GM23338 (cell line): ENCODE data around the gene STK36. TPM values are rescaled to one million over a fixed set of nuclear protein-coding genes. Genes with fewer than 3 reads are reported as not detected.
A peak's percentile ranks its signal among the peaks of the same experiment; 100 is the strongest.

ENCODE experiments used
- ATAC-seq: fragments of 200-7000 bp; cut with Tn5 transposase; 3 replicates; pipeline ENCODE4 v1.9.1; 2020
- DNase-seq: peaks from one replicate; pipeline ENCODE4 v3.0.0-alpha.2; 2015; ENCODE audit warnings: low spot score
- H2AFZ ChIP-seq: fragments of 200-600 bp; sonication (generic); 2 replicates; pipeline ENCODE4 v1.8.0; 2016; ENCODE audit warnings: antibody characterized with exemption, mild to moderate bottlenecking, moderate library complexity
- H3F3A ChIP-seq: fragments of 200-600 bp; sonication (generic); replicated peaks from 2 replicates; pipeline ENCODE4 v1.8.0; 2017; ENCODE audit warnings: antibody characterized with exemption, mixed run types, low read depth
- H3K27ac ChIP-seq: fragments of 200-600 bp; sonication (generic); 2 replicates; pipeline ENCODE4 v1.6.1; 2016; ENCODE audit warnings: low read depth
- H3K27me3 ChIP-seq: fragments of 200-600 bp; sonication (generic); 2 replicates; pipeline ENCODE4 v1.8.0; 2016; ENCODE audit warnings: mild to moderate bottlenecking, mixed run types, moderate library complexity; ENCODE audit not compliant: insufficient read depth
- H3K36me3 ChIP-seq: fragments of 200-600 bp; sonication (generic); 2 replicates; pipeline ENCODE4 v1.8.0; 2016; ENCODE audit warnings: mild to moderate bottlenecking; ENCODE audit not compliant: insufficient read depth
- H3K4me1 ChIP-seq: fragments of 200-600 bp; sonication (generic); 2 replicates; pipeline ENCODE4 v1.8.0; 2016; ENCODE audit warnings: mild to moderate bottlenecking, moderate library complexity; ENCODE audit not compliant: insufficient read depth
- H3K4me2 ChIP-seq: fragments of 200-600 bp; sonication (generic); 2 replicates; pipeline ENCODE4 v1.7.1; 2017; ENCODE audit warnings: mixed run types
- H3K4me3 ChIP-seq: fragments of 200-600 bp; sonication (generic); 2 replicates; pipeline ENCODE4 v1.6.1; 2016; ENCODE audit warnings: mixed run types
- H3K79me2 ChIP-seq: fragments of 200-600 bp; sonication (generic); replicated peaks from 2 replicates; pipeline ENCODE4 v1.8.0; 2017; ENCODE audit warnings: mild to moderate bottlenecking; ENCODE audit not compliant: insufficient read depth
- H3K9me2 ChIP-seq: fragments of 200-600 bp; sonication (generic); 2 replicates; pipeline ENCODE4 v1.8.0; 2017; ENCODE audit not compliant: insufficient read depth
- H4K20me1 ChIP-seq: fragments of 200-600 bp; sonication (generic); replicated peaks from 2 replicates; pipeline ENCODE4 v1.8.0; 2017; ENCODE audit warnings: mild to moderate bottlenecking; ENCODE audit not compliant: insufficient read depth
- H3K27ac Mint-ChIP-seq: 2 replicates; pipeline ENCODE4 v1.8.0; 2020; ENCODE audit warnings: inconsistent platforms, mild to moderate bottlenecking, moderate library complexity, mixed read lengths
- H3K27me3 Mint-ChIP-seq: 3 replicates; pipeline ENCODE4 v1.8.0; 2022; ENCODE audit warnings: low read depth, mild to moderate bottlenecking, moderate library complexity, mixed read lengths, inconsistent platforms; ENCODE audit not compliant: insufficient read depth, poor library complexity
- H3K36me3 Mint-ChIP-seq: 3 replicates; pipeline ENCODE4 v1.8.0; 2021; ENCODE audit warnings: low read depth, mild to moderate bottlenecking, inconsistent platforms, moderate library complexity, mixed read lengths
- H3K4me1 Mint-ChIP-seq: 3 replicates; pipeline ENCODE4 v1.8.0; 2020; ENCODE audit warnings: mild to moderate bottlenecking, inconsistent platforms, mixed read lengths
- H3K4me3 Mint-ChIP-seq: 3 replicates; pipeline ENCODE4 v1.8.0; 2021; ENCODE audit warnings: moderate library complexity, mild to moderate bottlenecking, inconsistent platforms, mixed read lengths
- H3K9me3 Mint-ChIP-seq: 3 replicates; pipeline ENCODE4 v1.8.0; 2020; ENCODE audit warnings: moderate library complexity, mild to moderate bottlenecking, inconsistent platforms, mixed read lengths
- CTCF ChIP-seq, 2 experiments: fragments of 200-600 bp in 1 of 2; sonication (generic) in 1 of 2; conservative IDR thresholded peaks; 2 replicates each; pipeline versions ENCODE4 v1.5.1 to v1.6.1; 2016 to 2017; ENCODE audit warnings: antibody characterized with exemption in 2 of 2, low read depth in 2 of 2, mild to moderate bottlenecking in 2 of 2, moderate library complexity in 1 of 2
- JUNB ChIP-seq: IDR thresholded peaks from one replicate; pipeline ENCODE4 v1.6.1; 2016; ENCODE audit warnings: antibody characterized with exemption; ENCODE audit not compliant: unreplicated experiment
- NANOG ChIP-seq: IDR thresholded peaks from 2 replicates; pipeline ENCODE4 v1.6.1; 2016; ENCODE audit warnings: antibody characterized with exemption, borderline replicate concordance
- STAT1 ChIP-seq: IDR thresholded peaks from one replicate; pipeline ENCODE4 v1.6.1; 2016; ENCODE audit warnings: antibody characterized with exemption; ENCODE audit not compliant: unreplicated experiment
- ZNF331 ChIP-seq: fragments of 250-450 bp; sonication (Bioruptor Pico); IDR thresholded peaks from 2 replicates; pipeline ENCODE4 v1.5.0; 2020; ENCODE audit warnings: low read depth, mild to moderate bottlenecking, moderate library complexity
- polyA plus RNA-seq: library from polyadenylated mRNA; unstranded; fragments of >200 nt; fragmentation: Nextera tagmentation; extraction: Ambion mirVana; gene quantifications from 2 replicates; pipeline ENCODE4 v1.2.1, GENCODE V29; 2016
- total RNA-seq: library from RNA; depleted of rRNA; stranded (reverse); fragments of >200 nt; shearing (Covaris generic); gene quantifications from 2 replicates; pipeline ENCODE4 v1.2.3, GENCODE V29; 2014
- TF ChIP-seq, protein P1 (sequence below): fragments of 250-450 bp; sonication (Bioruptor Pico); IDR thresholded peaks from 2 replicates; pipeline ENCODE4 v1.5.0; 2020; ENCODE audit warnings: mild to moderate bottlenecking, moderate library complexity
- TF ChIP-seq, protein P2 (sequence below): IDR thresholded peaks from one replicate; pipeline ENCODE4 v1.6.1; 2018; ENCODE audit warnings: antibody characterized with exemption; ENCODE audit not compliant: unreplicated experiment

Gene STK36
- total and polyA plus RNA-seq, 2 experiments from 2014 or later: 21.2 to 26.3 TPM

- no peak overlapping the region for H3K27ac ChIP-seq
- H3K4me1 Mint-ChIP-seq: peaks cover 6% of the 10 kb centered on the region; the same call in 2 of the 3 replicates
- no peaks in the 10 kb centered on the region for H3K4me1 ChIP-seq
- H3K4me3 ChIP-seq: no peak overlapping the region
- no peak overlapping the region for H2AFZ ChIP-seq
- H3K27me3 Mint-ChIP-seq: peaks cover 3% of the 10 kb centered on the region
- H3K36me3 Mint-ChIP-seq: peaks cover 16% of the 10 kb centered on the region
- H3K79me2 ChIP-seq: no peaks in the 10 kb centered on the region
- H3K36me3 ChIP-seq: peaks cover 6% of the 10 kb centered on the region
- ATAC-seq: no peak
- H3K4me3 Mint-ChIP-seq: no peak overlapping the region
- H3F3A ChIP-seq: no peaks in the 10 kb centered on the region
- H4K20me1 ChIP-seq: no peaks in the 10 kb centered on the region
- no peaks in the 10 kb centered on the region; the same call in 2 of the 3 replicates for H3K9me3 Mint-ChIP-seq
- no peak for TF ChIP-seq ZNF331 (CRISPR knock-in tag)
- 0 out of 4 replicates have a peak, but pooled peaks of 1 of the 2 experiments have one; percentile 4 for TF ChIP-seq CTCF (conservative IDR thresholded peaks at IDR 0.05; ENCODE audit: low read depth in 2 of 2)
- no peak overlapping the region for H3K4me2 ChIP-seq
- no peak overlapping the region for H3K27ac Mint-ChIP-seq
- no peaks in the 10 kb centered on the region for H3K27me3 ChIP-seq
- no peaks in the 10 kb centered on the region for H3K9me2 ChIP-seq
- DNase-seq: no peak
Measured at GRCh38 chr2:218698885-218699284, 27.0 kb downstream of the STK36 start.

GRCh38 chr2:218701806-218702205 is 29.9 kb downstream of the STK36 start:
- H3K4me1 ChIP-seq: no peaks in the 10 kb centered on the region
- no peak for ATAC-seq
- Mint-ChIP-seq H3K4me3 (no peak overlapping the region), H3K27ac (no peak overlapping the region), H3K4me1 (peaks cover 6% of the 10 kb centered on the region; the same call in 2 of the 3 replicates), H3K27me3 (peaks cover 5% of the 10 kb centered on the region), H3K36me3 (peaks cover 7% of the 10 kb centered on the region; the same call in 2 of the 3 replicates), H3K9me3 (no peaks in the 10 kb centered on the region)
- no peak overlapping the region for H2AFZ ChIP-seq
- H3K27ac ChIP-seq: no peak overlapping the region
- DNase-seq: no peak
- H3K79me2 ChIP-seq: no peaks in the 10 kb centered on the region
- H3F3A ChIP-seq: no peaks in the 10 kb centered on the region
- H3K4me3 ChIP-seq: no peak overlapping the region
- no peaks in the 10 kb centered on the region; the same call in 1 of the 2 replicates for H3K36me3 ChIP-seq
- no peaks in the 10 kb centered on the region for H3K27me3 ChIP-seq
- no peaks in the 10 kb centered on the region for H3K9me2 ChIP-seq
- H4K20me1 ChIP-seq: no peaks in the 10 kb centered on the region
- no peak overlapping the region for H3K4me2 ChIP-seq
- TF ChIP-seq JUNB (no peak), ZNF331 (CRISPR knock-in tag) (no peak), NANOG (no peak), STAT1 (no peak), CTCF (conservative IDR thresholded peaks at IDR 0.05; ENCODE audit: low read depth in 2 of 2) (no peak)
- TF ChIP-seq, protein P1, sequence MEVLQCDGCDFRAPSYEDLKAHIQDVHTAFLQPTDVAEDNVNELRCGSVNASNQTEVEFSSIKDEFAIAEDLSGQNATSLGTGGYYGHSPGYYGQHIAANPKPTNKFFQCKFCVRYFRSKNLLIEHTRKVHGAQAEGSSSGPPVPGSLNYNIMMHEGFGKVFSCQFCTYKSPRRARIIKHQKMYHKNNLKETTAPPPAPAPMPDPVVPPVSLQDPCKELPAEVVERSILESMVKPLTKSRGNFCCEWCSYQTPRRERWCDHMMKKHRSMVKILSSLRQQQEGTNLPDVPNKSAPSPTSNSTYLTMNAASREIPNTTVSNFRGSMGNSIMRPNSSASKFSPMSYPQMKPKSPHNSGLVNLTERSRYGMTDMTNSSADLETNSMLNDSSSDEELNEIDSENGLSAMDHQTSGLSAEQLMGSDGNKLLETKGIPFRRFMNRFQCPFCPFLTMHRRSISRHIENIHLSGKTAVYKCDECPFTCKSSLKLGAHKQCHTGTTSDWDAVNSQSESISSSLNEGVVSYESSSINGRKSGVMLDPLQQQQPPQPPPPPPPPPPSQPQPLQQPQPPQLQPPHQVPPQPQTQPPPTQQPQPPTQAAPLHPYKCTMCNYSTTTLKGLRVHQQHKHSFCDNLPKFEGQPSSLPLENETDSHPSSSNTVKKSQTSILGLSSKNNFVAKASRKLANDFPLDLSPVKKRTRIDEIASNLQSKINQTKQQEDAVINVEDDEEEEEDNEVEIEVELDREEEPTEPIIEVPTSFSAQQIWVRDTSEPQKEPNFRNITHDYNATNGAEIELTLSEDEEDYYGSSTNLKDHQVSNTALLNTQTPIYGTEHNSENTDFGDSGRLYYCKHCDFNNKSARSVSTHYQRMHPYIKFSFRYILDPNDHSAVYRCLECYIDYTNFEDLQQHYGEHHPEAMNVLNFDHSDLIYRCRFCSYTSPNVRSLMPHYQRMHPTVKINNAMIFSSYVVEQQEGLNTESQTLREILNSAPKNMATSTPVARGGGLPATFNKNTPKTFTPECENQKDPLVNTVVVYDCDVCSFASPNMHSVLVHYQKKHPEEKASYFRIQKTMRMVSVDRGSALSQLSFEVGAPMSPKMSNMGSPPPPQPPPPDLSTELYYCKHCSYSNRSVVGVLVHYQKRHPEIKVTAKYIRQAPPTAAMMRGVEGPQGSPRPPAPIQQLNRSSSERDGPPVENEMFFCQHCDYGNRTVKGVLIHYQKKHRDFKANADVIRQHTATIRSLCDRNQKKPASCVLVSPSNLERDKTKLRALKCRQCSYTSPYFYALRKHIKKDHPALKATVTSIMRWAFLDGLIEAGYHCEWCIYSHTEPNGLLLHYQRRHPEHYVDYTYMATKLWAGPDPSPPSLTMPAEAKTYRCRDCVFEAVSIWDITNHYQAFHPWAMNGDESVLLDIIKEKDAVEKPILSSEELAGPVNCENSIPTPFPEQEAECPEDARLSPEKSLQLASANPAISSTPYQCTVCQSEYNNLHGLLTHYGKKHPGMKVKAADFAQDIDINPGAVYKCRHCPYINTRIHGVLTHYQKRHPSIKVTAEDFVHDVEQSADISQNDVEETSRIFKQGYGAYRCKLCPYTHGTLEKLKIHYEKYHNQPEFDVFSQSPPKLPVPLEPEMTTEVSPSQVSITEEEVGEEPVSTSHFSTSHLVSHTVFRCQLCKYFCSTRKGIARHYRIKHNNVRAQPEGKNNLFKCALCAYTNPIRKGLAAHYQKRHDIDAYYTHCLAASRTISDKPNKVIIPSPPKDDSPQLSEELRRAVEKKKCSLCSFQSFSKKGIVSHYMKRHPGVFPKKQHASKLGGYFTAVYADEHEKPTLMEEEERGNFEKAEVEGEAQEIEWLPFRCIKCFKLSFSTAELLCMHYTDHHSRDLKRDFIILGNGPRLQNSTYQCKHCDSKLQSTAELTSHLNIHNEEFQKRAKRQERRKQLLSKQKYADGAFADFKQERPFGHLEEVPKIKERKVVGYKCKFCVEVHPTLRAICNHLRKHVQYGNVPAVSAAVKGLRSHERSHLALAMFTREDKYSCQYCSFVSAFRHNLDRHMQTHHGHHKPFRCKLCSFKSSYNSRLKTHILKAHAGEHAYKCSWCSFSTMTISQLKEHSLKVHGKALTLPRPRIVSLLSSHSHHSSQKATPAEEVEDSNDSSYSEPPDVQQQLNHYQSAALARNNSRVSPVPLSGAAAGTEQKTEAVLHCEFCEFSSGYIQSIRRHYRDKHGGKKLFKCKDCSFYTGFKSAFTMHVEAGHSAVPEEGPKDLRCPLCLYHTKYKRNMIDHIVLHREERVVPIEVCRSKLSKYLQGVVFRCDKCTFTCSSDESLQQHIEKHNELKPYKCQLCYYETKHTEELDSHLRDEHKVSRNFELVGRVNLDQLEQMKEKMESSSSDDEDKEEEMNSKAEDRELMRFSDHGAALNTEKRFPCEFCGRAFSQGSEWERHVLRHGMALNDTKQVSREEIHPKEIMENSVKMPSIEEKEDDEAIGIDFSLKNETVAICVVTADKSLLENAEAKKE (CRISPR knock-in tag): no peak
- TF ChIP-seq, protein P2, sequence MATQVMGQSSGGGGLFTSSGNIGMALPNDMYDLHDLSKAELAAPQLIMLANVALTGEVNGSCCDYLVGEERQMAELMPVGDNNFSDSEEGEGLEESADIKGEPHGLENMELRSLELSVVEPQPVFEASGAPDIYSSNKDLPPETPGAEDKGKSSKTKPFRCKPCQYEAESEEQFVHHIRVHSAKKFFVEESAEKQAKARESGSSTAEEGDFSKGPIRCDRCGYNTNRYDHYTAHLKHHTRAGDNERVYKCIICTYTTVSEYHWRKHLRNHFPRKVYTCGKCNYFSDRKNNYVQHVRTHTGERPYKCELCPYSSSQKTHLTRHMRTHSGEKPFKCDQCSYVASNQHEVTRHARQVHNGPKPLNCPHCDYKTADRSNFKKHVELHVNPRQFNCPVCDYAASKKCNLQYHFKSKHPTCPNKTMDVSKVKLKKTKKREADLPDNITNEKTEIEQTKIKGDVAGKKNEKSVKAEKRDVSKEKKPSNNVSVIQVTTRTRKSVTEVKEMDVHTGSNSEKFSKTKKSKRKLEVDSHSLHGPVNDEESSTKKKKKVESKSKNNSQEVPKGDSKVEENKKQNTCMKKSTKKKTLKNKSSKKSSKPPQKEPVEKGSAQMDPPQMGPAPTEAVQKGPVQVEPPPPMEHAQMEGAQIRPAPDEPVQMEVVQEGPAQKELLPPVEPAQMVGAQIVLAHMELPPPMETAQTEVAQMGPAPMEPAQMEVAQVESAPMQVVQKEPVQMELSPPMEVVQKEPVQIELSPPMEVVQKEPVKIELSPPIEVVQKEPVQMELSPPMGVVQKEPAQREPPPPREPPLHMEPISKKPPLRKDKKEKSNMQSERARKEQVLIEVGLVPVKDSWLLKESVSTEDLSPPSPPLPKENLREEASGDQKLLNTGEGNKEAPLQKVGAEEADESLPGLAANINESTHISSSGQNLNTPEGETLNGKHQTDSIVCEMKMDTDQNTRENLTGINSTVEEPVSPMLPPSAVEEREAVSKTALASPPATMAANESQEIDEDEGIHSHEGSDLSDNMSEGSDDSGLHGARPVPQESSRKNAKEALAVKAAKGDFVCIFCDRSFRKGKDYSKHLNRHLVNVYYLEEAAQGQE: no peak
